ENCODE data around the gene SYNE1. TPM values are rescaled to one million over a fixed set of nuclear protein-coding genes. Genes with fewer than 3 reads are reported as not detected.
"Not testable (repeated sequence)": the region's sequence is repeated elsewhere in the genome, so short reads cannot be mapped to it uniquely, and the experiment has no call there.

The SYNE1 gene
- total RNA-seq, 1 donor: 101 TPM

- TF ChIP-seq CTCF (IDR thresholded peaks at IDR 0.05; ENCODE audit: insufficient read depth, low read depth, low read length): no peak
- no peak overlapping the region for H3K4me3 ChIP-seq (ENCODE audit: low read depth, low read length)
- no peak for DNase-seq (ENCODE audit: low read depth)
Observed at GRCh38 chr6:152531659-152532058, 105.5 kb downstream of the SYNE1 start.

DNA sequence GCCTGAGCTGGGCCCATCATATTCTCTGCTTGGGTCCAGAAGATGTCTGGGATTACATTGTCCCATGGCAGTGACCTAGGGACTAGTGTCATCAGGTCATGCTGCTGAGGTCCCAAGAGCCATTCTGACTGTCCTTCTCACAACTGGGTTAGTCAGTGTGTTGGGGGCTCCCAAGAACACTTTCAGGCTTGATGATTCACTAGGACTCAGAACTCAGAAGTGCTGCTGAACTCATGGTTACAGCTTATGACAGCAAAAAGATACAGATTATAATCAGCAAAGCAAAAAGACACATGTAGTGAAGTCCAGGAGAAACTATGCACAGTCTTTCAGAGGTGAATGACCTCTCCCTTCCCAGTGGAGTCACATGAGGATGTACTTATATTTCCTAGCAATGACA is 107.8 kb downstream of the SYNE1 start:
- TF ChIP-seq CTCF (IDR thresholded peaks at IDR 0.05; ENCODE audit: insufficient read depth, low read depth, low read length): no peak
- H3K4me3 ChIP-seq (ENCODE audit: low read depth, low read length): no peak overlapping the region
- peak; percentile 26 for DNase-seq (ENCODE audit: low read depth)

GRCh38 chr6:152514120-152514519 is 123.0 kb downstream of the SYNE1 start:
- not testable (repeated sequence) for H3K4me3 ChIP-seq (ENCODE audit: low read depth, low read length); DNase-seq (ENCODE audit: low read depth)

- no peak for TF ChIP-seq CTCF (IDR thresholded peaks at IDR 0.05; ENCODE audit: insufficient read depth, low read depth, low read length)
- DNase-seq (ENCODE audit: low read depth): no peak
- no peak overlapping the region for H3K4me3 ChIP-seq (ENCODE audit: low read depth, low read length)
Observed at GRCh38 chr6:152509916-152510315, 127.2 kb downstream of the SYNE1 start.

GRCh38 chr6:152508477-152508876 is 128.7 kb downstream of the SYNE1 start:
- DNase-seq (ENCODE audit: low read depth): no peak
- TF ChIP-seq CTCF (IDR thresholded peaks at IDR 0.05; ENCODE audit: insufficient read depth, low read depth, low read length): no peak

GRCh38 chr6:152503546-152503945 is 133.6 kb downstream of the SYNE1 start:
- no peak for TF ChIP-seq CTCF (IDR thresholded peaks at IDR 0.05; ENCODE audit: insufficient read depth, low read depth, low read length)
- H3K4me3 ChIP-seq (ENCODE audit: low read depth, low read length): no peak overlapping the region
- DNase-seq (ENCODE audit: low read depth): no peak

More at GRCh38 chr6:152508477-152508876, 128.7 kb downstream of the SYNE1 start:
- no peak overlapping the region for H3K4me3 ChIP-seq (ENCODE audit: low read depth, low read length)

- no peak overlapping the region for H3K4me3 ChIP-seq (ENCODE audit: low read depth, low read length)
- no peak for TF ChIP-seq CTCF (IDR thresholded peaks at IDR 0.05; ENCODE audit: insufficient read depth, low read depth, low read length)
- DNase-seq (ENCODE audit: low read depth): no peak
Observed at GRCh38 chr6:152502421-152503188, 134.6 kb downstream of the SYNE1 start.

Measured in fibroblast of villous mesenchyme (primary cell).